ENCODE data around the gene BRD3. TPM values are rescaled to one million over a fixed set of nuclear protein-coding genes. Genes with fewer than 3 reads are reported as not detected.

Gene BRD3
- total RNA-seq, 1 donor from 2014 or later: 4.5 TPM

DNA sequence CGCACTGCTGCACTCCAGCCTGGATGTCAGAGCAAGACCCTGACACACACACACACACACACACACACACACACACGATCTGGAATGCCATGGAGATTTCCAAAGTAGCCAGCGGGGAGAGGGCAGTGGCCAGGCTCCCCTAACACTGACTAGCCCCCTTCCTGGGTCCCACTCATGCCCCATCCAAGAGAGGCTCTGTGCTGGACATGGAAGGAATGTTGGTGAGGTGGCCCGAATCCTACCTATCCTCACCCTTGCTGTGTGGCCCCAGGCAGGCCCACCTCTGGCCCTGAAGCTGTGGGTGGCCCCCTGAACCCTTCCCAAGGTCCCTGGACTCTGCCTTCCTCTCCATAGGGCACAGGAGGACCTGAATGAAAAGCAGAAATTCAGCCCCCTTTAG lies 7.3 kb downstream of the BRD3 start:
- peaks cover 4% of the 10 kb centered on the region for H3K36me3 ChIP-seq (ENCODE audit: control insufficient read depth, insufficient read depth, low read length)
- FAIRE-seq: no peak
- no peak for TF ChIP-seq CTCF (IDR thresholded peaks at IDR 0.05; ENCODE audit: insufficient read depth, low read length, severe bottlenecking)
- H3K27me3 ChIP-seq (ENCODE audit: control insufficient read depth, insufficient read depth, low read length): no peaks in the 10 kb centered on the region
- no peak for DNase-seq (ENCODE audit: low read depth)
- H3K4me3 ChIP-seq (ENCODE audit: low read depth, low read length): no peak overlapping the region

DNA sequence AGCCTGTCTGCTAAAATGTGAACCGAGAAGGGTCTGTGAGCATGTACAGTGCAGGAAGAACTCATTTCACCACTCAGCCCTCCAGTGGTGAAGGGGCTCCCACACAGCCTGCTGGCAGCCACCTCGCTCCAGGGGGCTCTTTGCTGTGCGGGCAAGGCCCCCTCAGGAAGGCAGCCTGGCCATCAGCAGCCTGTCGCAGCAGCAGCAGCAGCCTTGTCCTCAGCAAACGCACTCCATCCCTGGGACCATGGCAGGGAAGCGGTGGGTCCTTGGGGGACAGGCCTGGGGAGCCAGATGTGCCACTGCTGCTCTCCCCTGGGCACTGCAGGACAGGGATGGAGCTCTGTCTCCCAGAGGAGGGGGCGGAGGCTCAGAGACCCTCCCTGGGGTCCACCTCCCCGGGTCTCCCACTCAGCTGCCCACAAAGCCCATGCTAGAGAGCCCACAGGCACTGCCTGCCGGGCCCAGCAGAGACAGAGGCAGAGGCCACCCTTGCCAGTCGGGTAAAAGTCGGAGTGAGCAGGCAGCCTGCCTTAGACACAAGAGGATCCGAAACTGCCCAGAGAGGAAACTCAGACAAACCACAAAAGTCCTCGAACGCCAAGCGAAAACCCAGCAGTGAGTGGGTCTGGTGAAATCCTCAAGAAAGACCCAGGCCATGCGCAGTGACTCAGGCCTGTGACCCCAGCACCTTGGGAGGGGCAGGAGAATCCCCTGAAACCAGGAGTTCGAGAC lies 8.0 kb downstream of the BRD3 start:
- Histone ChIP-seq H3K27me3 (ENCODE audit: control insufficient read depth, insufficient read depth, low read length) (no peaks in the 10 kb centered on the region), H3K36me3 (ENCODE audit: control insufficient read depth, insufficient read depth, low read length) (peaks cover 4% of the 10 kb centered on the region), H3K4me3 (ENCODE audit: low read depth, low read length) (no peak overlapping the region)
- FAIRE-seq: no peak
- TF ChIP-seq CTCF (IDR thresholded peaks at IDR 0.05; ENCODE audit: insufficient read depth, low read length, severe bottlenecking): no peak
- no peak for DNase-seq (ENCODE audit: low read depth)

GRCh38 chr9:134059188-134059641 lies 8.6 kb downstream of the BRD3 start:
- no peak overlapping the region for H3K4me3 ChIP-seq (ENCODE audit: low read depth, low read length)
- H3K27me3 ChIP-seq (ENCODE audit: control insufficient read depth, insufficient read depth, low read length): no peaks in the 10 kb centered on the region
- FAIRE-seq: no peak
- DNase-seq (ENCODE audit: low read depth): no peak
- no peak for TF ChIP-seq CTCF (IDR thresholded peaks at IDR 0.05; ENCODE audit: insufficient read depth, low read length, severe bottlenecking)
- H3K36me3 ChIP-seq (ENCODE audit: control insufficient read depth, insufficient read depth, low read length): peaks cover 1% of the 10 kb centered on the region

DNA sequence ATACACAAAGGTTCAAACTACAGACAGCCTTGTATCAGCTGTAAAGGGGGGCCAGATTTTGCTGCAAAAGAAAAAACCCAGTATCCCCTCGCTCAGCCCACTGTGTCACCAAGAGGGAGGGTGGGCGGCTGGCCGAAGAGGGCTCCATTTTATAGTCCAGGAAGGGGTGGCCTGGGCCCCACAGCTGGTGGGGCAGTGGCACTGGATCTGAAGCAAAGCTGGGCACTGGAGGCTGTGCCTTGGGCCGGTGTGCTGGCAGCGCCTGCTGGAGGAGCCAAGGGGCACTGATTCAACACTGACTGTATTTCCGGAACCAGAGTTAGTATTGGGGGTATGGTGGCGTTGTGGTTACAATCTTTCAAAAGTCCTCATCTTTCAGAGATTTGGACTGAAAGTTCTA lies 9.1 kb downstream of the BRD3 start:
- FAIRE-seq (no peak), DNase-seq (ENCODE audit: low read depth) (peak; percentile 47)
- Histone ChIP-seq H3K27me3 (ENCODE audit: control insufficient read depth, insufficient read depth, low read length) (no peaks in the 10 kb centered on the region), H3K4me3 (ENCODE audit: low read depth, low read length) (no peak overlapping the region), H3K36me3 (ENCODE audit: control insufficient read depth, insufficient read depth, low read length) (peaks cover 1% of the 10 kb centered on the region)
- peak; percentile 15 for TF ChIP-seq CTCF (IDR thresholded peaks at IDR 0.05; ENCODE audit: insufficient read depth, low read length, severe bottlenecking)

GRCh38 chr9:134057751-134058701 lies 9.8 kb downstream of the BRD3 start:
- Histone ChIP-seq H3K4me3 (ENCODE audit: low read depth, low read length) (no peak overlapping the region), H3K36me3 (ENCODE audit: control insufficient read depth, insufficient read depth, low read length) (peaks cover 5% of the 10 kb centered on the region), H3K27me3 (ENCODE audit: control insufficient read depth, insufficient read depth, low read length) (no peaks in the 10 kb centered on the region)
- TF ChIP-seq CTCF (IDR thresholded peaks at IDR 0.05; ENCODE audit: insufficient read depth, low read length, severe bottlenecking): no peak
- DNase-seq (ENCODE audit: low read depth) (no peak), FAIRE-seq (no peak)

Measured in bronchial epithelial cell (primary cell).